HG02571 (cell line): ENCODE results near the gene TMCO4.

Experiments
- ATAC-seq: cut with Tn5 transposase; IDR thresholded peaks from one replicate; pipeline ENCODE4 v1.9.1; 2021; ENCODE audit warnings: mild to moderate bottlenecking, moderate library complexity; ENCODE audit not compliant: unreplicated experiment

TMCO4 gene

DNA sequence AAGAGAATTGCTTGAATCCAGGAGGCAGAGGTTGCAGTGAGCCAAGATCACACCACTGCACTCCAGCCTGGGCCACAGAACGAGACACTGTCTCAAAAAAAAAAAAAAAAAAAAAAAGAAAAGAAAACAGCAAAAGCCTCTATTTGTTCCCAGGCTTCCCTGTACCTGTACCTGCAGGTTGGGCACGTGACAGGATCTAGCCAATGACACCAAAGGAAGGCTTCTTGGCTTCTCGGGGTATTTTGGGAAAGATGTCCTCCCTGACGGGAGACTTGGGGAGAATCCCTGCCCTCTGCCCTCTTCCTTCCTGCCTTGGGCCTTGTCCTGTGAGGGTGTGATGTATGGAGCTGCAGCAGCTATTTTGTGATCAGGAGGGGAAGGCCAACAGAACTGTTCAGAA lies 22.8 kb downstream of the TMCO4 start:
- no peak for ATAC-seq

DNA sequence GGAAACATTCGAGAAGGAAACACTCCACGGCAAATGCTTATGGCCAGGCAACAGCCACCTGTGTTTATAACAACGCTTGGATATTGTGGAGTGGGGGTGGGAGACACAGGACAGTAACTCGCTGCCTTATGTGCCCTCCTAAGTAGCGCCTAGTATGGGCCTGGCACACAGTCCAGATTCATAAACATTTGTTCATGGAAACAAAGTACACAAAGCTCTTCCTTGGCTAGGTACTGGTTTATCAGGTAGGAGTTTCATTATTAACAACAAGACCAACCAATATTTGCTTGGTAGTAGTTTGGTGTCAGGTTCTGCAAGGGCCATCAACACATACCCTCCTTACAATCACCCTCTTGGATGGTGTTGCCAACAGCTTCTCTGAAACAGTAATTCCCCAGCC lies 23.4 kb downstream of the TMCO4 start:
- ATAC-seq, result no peak

DNA sequence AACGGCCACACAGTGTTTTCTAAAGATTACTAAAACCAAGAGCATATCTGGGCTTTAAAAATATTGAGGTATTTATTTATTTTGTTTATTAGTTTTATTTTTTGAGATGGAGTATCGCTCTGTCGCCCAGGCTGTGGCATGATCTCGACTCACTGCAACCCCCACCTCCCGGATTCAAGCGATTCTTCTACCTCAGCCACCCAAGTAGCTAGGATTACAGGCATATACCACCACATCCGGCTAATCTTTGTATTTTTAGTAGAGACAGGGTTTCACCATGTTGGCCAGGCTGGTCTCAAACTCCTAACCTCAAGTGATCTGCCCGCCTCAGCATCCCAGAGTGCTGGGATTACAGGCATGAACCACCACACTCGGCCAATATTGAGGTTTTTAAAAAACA lies 23.9 kb downstream of the TMCO4 start:
- ATAC-seq, result no peak

DNA sequence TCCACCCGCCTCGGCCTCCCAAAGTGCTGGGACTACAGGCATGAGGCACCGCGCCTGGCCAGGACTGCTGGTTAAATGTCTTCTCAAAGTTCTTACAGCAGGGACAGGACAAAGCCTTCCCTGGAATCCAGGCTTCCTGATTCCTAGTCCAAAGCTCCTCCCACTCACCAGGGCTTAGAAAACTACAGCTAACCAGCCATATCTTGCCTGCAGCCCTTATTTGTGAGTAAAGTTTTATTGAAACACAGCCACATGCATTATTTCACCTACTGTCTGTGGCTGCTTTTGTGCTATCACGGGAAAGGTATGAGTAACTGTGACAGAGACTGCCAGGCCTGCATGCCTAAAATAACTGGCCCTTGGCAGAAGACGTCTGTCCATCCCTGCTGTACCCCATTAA lies 24.4 kb downstream of the TMCO4 start:
- ATAC-seq, result no peak

DNA sequence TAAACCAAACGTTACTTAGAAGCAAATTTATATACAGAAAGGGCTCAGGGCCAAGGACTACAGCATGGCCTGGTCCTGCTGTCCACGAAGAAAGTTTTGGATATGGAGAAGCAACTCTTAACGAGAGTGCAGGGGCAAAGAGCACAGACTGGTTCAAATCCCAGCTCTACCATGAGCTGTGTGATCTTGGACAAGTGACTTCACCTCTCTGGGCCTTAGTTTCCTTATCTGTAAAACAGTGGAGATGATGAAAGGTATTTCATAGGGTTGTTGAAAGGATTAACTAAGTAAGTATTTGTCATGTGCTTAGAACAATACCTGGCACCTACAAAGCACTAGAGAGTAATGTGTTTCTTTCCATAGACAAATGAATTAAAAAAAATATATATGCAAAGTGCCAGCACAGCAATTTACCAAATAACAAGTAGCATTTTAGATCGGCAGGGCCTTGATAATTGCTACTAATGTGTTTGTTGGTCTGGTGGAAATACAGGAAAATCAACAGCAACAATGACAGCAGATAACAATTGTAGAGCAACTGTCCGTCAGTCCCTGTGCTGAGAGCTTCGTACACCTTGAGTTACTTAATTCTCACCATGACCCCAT lies 25.4 kb downstream of the TMCO4 start:
- no peak for ATAC-seq

- no peak for ATAC-seq
Measured at GRCh38 chr1:19773485-19773884, 26.2 kb downstream of the TMCO4 start.

GRCh38 chr1:19772053-19772452 lies 27.7 kb downstream of the TMCO4 start:
- no peak for ATAC-seq

GRCh38 chr1:19771350-19771749 lies 28.4 kb downstream of the TMCO4 start:
- no peak for ATAC-seq

GRCh38 chr1:19770436-19771190 lies 29.1 kb downstream of the TMCO4 start:
- no peak for ATAC-seq

GRCh38 chr1:19769211-19769932 lies 30.3 kb downstream of the TMCO4 start:
- no peak for ATAC-seq

DNA sequence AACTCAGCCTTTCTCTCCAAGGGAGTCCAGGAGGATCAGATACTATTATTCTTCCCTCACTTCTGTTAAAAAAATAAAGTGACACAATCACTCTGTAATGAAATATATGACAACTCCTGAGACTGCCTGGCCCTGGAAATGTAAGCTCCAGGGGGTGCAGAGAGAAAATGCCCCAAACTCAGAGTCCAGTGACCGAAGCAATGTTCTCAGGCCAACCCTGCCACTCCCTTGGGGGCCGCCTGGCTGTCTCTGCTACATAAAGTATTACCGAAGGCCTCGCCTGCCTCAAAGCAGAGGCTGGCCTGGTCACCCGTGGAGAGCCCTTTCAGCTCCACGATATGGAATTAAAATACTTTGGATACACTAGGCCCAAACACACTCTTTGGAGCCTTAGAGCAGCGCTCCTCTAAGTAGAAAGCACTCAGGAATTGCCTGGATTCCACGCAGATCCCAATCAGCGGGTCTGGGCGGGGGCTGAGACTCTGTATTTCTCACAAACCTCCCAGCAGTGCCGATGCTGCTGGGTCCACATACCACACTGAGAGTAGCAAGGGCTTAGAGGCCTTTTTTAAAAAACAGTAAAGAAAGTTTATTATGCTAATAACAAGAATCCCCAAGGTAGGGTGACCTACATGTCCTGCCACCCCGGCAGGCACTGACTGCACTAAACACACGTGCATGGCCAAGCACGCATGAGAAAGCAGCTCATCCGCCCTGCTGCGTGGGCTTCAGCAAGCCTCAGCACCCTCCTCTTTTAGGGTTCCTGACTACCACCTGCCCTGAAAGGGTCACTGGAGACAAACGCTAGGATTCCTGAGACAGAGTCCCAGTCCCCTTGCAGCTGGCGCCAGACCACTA lies 31.1 kb downstream of the TMCO4 start:
- ATAC-seq, result no peak

DNA sequence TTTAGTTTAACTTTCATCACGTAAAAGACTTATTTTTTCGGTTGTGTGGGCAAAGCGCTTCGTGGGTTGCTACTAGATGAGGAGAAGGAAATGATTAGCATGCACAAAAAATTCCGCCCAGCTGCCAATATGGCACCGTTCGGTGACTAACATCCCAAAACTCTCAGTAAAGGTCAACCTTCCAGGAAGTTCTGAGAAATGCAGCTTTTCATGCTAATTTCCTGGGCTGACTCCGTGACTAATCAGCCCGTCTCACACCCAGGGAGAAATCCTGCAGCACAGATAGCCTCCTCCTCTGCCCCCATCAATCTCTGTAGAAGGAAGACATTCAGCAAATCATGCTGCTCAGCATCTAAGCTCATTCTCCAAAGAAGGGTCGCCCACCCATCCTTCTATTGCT lies 34.1 kb downstream of the TMCO4 start:
- no peak for ATAC-seq

GRCh38 chr1:19764848-19765247 lies 34.9 kb downstream of the TMCO4 start:
- ATAC-seq, result no peak

GRCh38 chr1:19762175-19762779 lies 37.4 kb downstream of the TMCO4 start:
- ATAC-seq, result no peak

DNA sequence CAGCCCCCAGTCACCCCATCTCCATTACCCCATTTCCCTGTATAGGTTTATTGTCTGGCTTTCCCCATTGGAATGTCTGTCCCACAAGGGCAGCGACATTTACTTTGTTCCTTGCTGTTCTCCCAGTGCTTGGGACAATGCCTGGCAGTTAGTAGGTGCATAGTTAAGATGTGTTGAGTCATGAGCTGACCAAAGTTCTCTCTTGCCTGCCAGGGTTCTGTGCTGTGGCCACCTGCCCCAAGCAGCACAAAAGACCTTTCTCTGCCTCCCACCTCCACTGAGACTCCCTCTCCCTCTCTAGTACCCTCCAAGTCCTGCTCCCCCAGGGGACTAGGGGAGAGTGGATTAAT lies 40.0 kb downstream of the TMCO4 start:
- ATAC-seq, result no peak

DNA sequence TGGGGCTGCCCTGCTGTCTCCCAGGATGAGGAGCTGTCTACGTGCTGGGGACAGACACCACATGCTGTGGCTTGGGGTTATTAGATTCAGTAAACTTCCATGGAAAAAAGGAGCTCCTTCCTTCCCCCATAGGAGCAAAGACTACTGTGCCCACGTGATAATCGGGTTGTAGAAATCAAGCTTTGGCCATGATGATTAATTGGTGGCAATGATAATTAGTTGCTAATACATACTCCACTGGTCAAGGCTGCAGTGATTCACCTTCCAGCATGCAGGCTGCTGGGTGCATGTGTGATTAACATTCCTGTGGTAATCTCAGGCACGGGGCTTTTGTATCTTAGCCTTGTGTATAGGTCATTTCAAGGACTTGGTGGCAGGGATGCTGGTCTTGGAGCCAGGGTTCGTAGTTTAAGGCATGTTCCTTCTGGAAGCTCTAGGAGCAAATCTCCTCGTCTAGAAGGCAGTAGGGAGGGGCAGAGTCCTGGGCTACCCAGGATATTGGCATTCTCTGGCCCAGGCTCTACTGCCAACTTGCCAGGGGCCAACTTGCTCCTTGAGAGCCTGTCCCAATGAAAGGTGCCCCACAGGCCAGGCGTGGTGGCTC lies 41.4 kb downstream of the TMCO4 start:
- ATAC-seq, result no peak

GRCh38 chr1:19757641-19758040 lies 42.1 kb downstream of the TMCO4 start:
- no peak for ATAC-seq

GRCh38 chr1:19756480-19756879 lies 43.2 kb downstream of the TMCO4 start:
- ATAC-seq, result no peak

GRCh38 chr1:19754482-19754881 lies 45.2 kb downstream of the TMCO4 start:
- no peak for ATAC-seq

GRCh38 chr1:19752083-19752696 lies 47.5 kb downstream of the TMCO4 start:
- ATAC-seq, result no peak
